ENCODE data around the gene ADAMTSL3. TPM values are rescaled to one million over a fixed set of nuclear protein-coding genes. Genes with fewer than 3 reads are reported as not detected.

Gene ADAMTSL3
- total RNA-seq, 1 donor from 2014 or later, result 13.2 TPM

DNA sequence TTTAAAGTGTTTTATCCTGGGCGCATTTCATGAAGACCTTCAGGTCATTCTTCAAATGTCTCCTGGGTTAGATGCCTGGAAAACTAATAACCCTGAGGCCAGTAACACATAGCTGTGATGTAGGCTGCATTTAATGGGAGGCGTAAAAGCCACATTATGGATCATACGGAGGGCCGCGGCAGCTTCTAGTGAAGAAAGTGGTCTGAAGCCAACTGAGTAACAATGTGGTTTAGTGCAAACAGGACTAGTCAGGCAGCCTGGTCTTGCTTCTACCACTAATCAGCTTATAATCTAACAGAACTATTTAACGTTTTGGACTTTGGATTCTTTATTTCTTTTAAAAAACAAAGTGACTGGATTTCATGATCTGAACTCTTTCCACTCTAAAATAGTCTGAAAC, 54.4 kb downstream of the ADAMTSL3 start:
- Mint-ChIP-seq H3K4me1 (no peaks in the 10 kb centered on the region), H3K36me3 (no peaks in the 10 kb centered on the region), H3K9me3 (no peaks in the 10 kb centered on the region)

GRCh38 chr15:83709241-83709640, 55.3 kb downstream of the ADAMTSL3 start:
- no peak overlapping the region for H3K27ac Mint-ChIP-seq
- no peaks in the 10 kb centered on the region for H3K36me3 Mint-ChIP-seq
- TF ChIP-seq CTCF (IDR thresholded peaks at IDR 0.05; ENCODE audit: unreplicated experiment), result no peak

More for the DNA sequence above, 54.4 kb downstream of the ADAMTSL3 start:
- Mint-ChIP-seq H3K27me3 (ENCODE audit: low read depth) (no peaks in the 10 kb centered on the region), H3K4me3 (no peak overlapping the region), H3K27ac (no peak overlapping the region)
- no peak for TF ChIP-seq CTCF (IDR thresholded peaks at IDR 0.05; ENCODE audit: unreplicated experiment)
- no peak for DNase-seq (ENCODE audit: low spot score in 2 of 2, unreplicated experiment in 2 of 2)

GRCh38 chr15:83709811-83710210, 55.9 kb downstream of the ADAMTSL3 start:
- H3K9me3 Mint-ChIP-seq, result no peaks in the 10 kb centered on the region
- no peak overlapping the region for H3K27ac Mint-ChIP-seq
- no peak for DNase-seq (ENCODE audit: low spot score in 2 of 2, unreplicated experiment in 2 of 2)
- no peak for TF ChIP-seq CTCF (IDR thresholded peaks at IDR 0.05; ENCODE audit: unreplicated experiment)
- H3K4me3 Mint-ChIP-seq, result no peak overlapping the region
- no peaks in the 10 kb centered on the region for H3K36me3 Mint-ChIP-seq
- no peaks in the 10 kb centered on the region for H3K4me1 Mint-ChIP-seq
- no peaks in the 10 kb centered on the region for H3K27me3 Mint-ChIP-seq (ENCODE audit: low read depth)

More at GRCh38 chr15:83709241-83709640, 55.3 kb downstream of the ADAMTSL3 start:
- no peak for DNase-seq (ENCODE audit: low spot score in 2 of 2, unreplicated experiment in 2 of 2)
- H3K9me3 Mint-ChIP-seq, result no peaks in the 10 kb centered on the region
- H3K4me1 Mint-ChIP-seq, result no peaks in the 10 kb centered on the region
- H3K4me3 Mint-ChIP-seq, result no peak overlapping the region
- no peaks in the 10 kb centered on the region for H3K27me3 Mint-ChIP-seq (ENCODE audit: low read depth)

DNA sequence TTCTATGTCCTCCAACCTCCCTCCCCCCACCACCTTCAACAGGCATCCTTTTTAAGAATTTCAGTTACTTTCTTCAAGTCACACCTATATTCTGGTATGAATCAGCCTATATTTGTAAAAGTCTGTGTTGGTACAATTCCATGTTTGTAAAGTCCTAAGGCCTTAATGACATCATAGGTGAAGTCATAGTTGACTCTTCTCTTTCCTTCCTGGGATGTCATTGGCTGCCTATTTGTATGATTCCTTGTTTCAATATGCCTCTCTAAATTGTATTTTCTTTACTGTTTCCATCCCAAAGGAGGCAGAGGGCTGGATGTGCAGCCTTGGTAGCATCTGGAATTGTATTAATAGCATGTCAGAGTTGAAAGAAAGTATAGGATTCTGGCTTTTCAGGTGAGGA, 56.5 kb downstream of the ADAMTSL3 start:
- Mint-ChIP-seq H3K4me3 (no peak overlapping the region), H3K9me3 (no peaks in the 10 kb centered on the region), H3K27me3 (ENCODE audit: low read depth) (no peaks in the 10 kb centered on the region), H3K4me1 (no peaks in the 10 kb centered on the region), H3K36me3 (no peaks in the 10 kb centered on the region), H3K27ac (no peak overlapping the region)
- DNase-seq (ENCODE audit: low spot score in 2 of 2, unreplicated experiment in 2 of 2), result no peak
- no peak for TF ChIP-seq CTCF (IDR thresholded peaks at IDR 0.05; ENCODE audit: unreplicated experiment)

DNA sequence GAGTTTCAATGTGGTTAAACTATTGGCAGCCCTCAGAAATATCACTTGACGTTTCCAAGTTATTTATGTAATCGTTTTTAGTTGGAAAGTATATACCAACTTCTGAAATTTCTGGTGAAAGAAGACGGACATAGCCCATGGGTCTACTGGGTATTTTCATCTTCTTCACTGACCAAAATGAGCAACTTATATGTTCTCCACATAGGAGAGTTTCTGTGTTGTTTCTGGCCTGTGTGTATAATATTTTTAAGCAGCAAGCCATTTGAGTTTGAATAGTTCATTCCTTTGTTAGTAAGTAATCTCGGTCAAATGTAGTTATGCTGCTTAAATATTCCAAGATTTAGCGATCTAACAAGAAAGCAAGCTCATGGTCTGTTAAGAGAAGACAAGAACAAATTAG, 57.3 kb downstream of the ADAMTSL3 start:
- no peak for TF ChIP-seq CTCF (IDR thresholded peaks at IDR 0.05; ENCODE audit: unreplicated experiment)
- no peak for DNase-seq (ENCODE audit: low spot score in 2 of 2, unreplicated experiment in 2 of 2)
- no peaks in the 10 kb centered on the region for H3K36me3 Mint-ChIP-seq
- H3K4me1 Mint-ChIP-seq, result no peaks in the 10 kb centered on the region
- H3K27me3 Mint-ChIP-seq (ENCODE audit: low read depth), result no peaks in the 10 kb centered on the region
- no peak overlapping the region for H3K27ac Mint-ChIP-seq
- H3K9me3 Mint-ChIP-seq, result no peaks in the 10 kb centered on the region
- H3K4me3 Mint-ChIP-seq, result no peak overlapping the region

DNA sequence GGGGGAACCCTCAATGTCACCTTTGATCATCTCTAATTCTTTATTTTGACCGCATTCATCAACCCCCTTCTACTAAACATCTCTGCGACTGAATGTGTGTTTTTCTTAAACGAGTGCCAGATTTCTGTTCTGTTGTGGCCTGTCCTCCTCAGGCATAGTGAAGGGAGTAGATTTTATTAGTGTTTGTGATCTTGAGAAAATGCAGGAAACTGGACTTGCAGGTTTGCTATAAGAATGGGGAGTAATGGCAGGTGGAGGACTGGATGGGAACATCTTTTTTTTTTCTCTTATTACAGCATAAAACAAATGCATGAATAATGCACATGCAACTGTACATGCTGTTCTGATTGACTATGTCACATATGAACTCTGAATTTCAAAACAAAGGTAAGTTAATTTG, 59.3 kb downstream of the ADAMTSL3 start:
- no peak overlapping the region for H3K4me3 Mint-ChIP-seq
- no peaks in the 10 kb centered on the region for H3K4me1 Mint-ChIP-seq
- H3K27me3 Mint-ChIP-seq (ENCODE audit: low read depth), result no peaks in the 10 kb centered on the region

More for the DNA sequence above, 59.3 kb downstream of the ADAMTSL3 start:
- H3K9me3 Mint-ChIP-seq, result no peaks in the 10 kb centered on the region
- no peak overlapping the region for H3K27ac Mint-ChIP-seq
- no peak for TF ChIP-seq CTCF (IDR thresholded peaks at IDR 0.05; ENCODE audit: unreplicated experiment)
- no peak for DNase-seq (ENCODE audit: low spot score in 2 of 2, unreplicated experiment in 2 of 2)
- no peaks in the 10 kb centered on the region for H3K36me3 Mint-ChIP-seq
